BJ (cell line): ENCODE data around the gene PKHD1. TPM values are rescaled to one million over a fixed set of nuclear protein-coding genes. Genes with fewer than 3 reads are reported as not detected.

Source experiments
- CTCF ChIA-PET: fragments of 350-600 bp; formaldehyde crosslinking; extraction: SDS; loops from one replicate; lab custom pipeline; 2021; ENCODE audit warnings: antibody characterized with exemption, inconsistent platforms; lab: Yijun Ruan, JAX
- POLR2A ChIA-PET: fragments of 300-600 bp; sonication (Branson Sonifier 250); formaldehyde crosslinking; extraction: SDS; loops from one replicate; lab custom pipeline; 2021; ENCODE audit warnings: antibody characterized with exemption; lab: Charles Lee
- DNase-seq: peaks from one replicate; pipeline ENCODE4 v3.0.0-alpha.2; 2011; ENCODE audit warnings: low read depth
- H3K27me3 ChIP-seq: 2 replicates; pipeline ENCODE4 v1.6.0; 2011; ENCODE audit warnings: low read length; ENCODE audit not compliant: control insufficient read depth, insufficient read depth
- H3K36me3 ChIP-seq: 2 replicates; pipeline ENCODE4 v1.5.1; 2011; ENCODE audit warnings: low read length; ENCODE audit not compliant: control insufficient read depth, insufficient read depth
- H3K4me3 ChIP-seq: 2 replicates; pipeline ENCODE4 v1.5.1; 2011; ENCODE audit warnings: low read depth, mild to moderate bottlenecking, control low read depth, low read length
- CTCF ChIP-seq: IDR thresholded peaks from 2 replicates; pipeline ENCODE4 v1.5.1; 2011; ENCODE audit warnings: low read depth, mild to moderate bottlenecking, control low read depth, inconsistent platforms, low read length, moderate library complexity; ENCODE audit not compliant: insufficient read depth
- polyA plus RNA-seq: library from polyadenylated mRNA; depleted of rRNA; stranded (reverse); fragments of >200 nt; gene quantifications from 2 replicates; pipeline ENCODE4 v1.2.3, GENCODE V29; 2011

PKHD1 gene
- polyA plus RNA-seq, 1 experiment = not detected

- H3K36me3 ChIP-seq = no peaks in the 10 kb centered on the region
- H3K4me3 ChIP-seq = no peak overlapping the region
- CTCF ChIA-PET = no interaction called here
- no peak for TF ChIP-seq CTCF
- POLR2A ChIA-PET = no interaction called here
- no peak for DNase-seq
- no peaks in the 10 kb centered on the region for H3K27me3 ChIP-seq
These were observed 368.9 kb downstream of the PKHD1 start for GRCh38 chr6:51718533-51718932.

GRCh38 chr6:51717477-51717876, 369.9 kb downstream of the PKHD1 start:
- ChIA-PET POLR2A (no interaction called here), CTCF (no interaction called here)
- H3K27me3 ChIP-seq = no peaks in the 10 kb centered on the region
- no peak overlapping the region for H3K4me3 ChIP-seq
- TF ChIP-seq CTCF = no peak
- H3K36me3 ChIP-seq = no peaks in the 10 kb centered on the region
- no peak for DNase-seq

- POLR2A ChIA-PET = no interaction called here
- Histone ChIP-seq H3K36me3 (no peaks in the 10 kb centered on the region), H3K4me3 (no peak overlapping the region), H3K27me3 (no peaks in the 10 kb centered on the region)
- no peak for DNase-seq
- CTCF ChIA-PET = no interaction called here
- no peak for TF ChIP-seq CTCF
These were observed 375.5 kb downstream of the PKHD1 start for GRCh38 chr6:51711876-51712275.

GRCh38 chr6:51706086-51706485, 381.3 kb downstream of the PKHD1 start:
- CTCF ChIA-PET = no interaction called here
- Histone ChIP-seq H3K27me3 (no peaks in the 10 kb centered on the region), H3K4me3 (no peak overlapping the region), H3K36me3 (no peaks in the 10 kb centered on the region)
- DNase-seq = no peak
- TF ChIP-seq CTCF = no peak
- POLR2A ChIA-PET = no interaction called here

- Histone ChIP-seq H3K36me3 (no peaks in the 10 kb centered on the region), H3K27me3 (no peaks in the 10 kb centered on the region), H3K4me3 (no peak overlapping the region)
- no peak for DNase-seq
- ChIA-PET POLR2A (no interaction called here), CTCF (no interaction called here)
- no peak for TF ChIP-seq CTCF
These were observed 382.4 kb downstream of the PKHD1 start for GRCh38 chr6:51704932-51705540.
